HFFc6 (cell line): ENCODE results near the gene GAL. TPM values are rescaled to one million over a fixed set of nuclear protein-coding genes. Genes with fewer than 3 reads are reported as not detected.

ENCODE experiments used
- DNase-seq: peaks from one replicate; pipeline ENCODE4 v3.0.0-alpha.2; 2018
- H3K27ac Mint-ChIP-seq: 2 replicates; pipeline ENCODE4 v1.8.0; 2020; ENCODE audit warnings: mild to moderate bottlenecking, mixed read lengths
- H3K27me3 Mint-ChIP-seq: 2 replicates; pipeline ENCODE4 v1.8.0; 2021; ENCODE audit warnings: mild to moderate bottlenecking, moderate library complexity, mixed read lengths; ENCODE audit not compliant: insufficient read depth
- H3K36me3 Mint-ChIP-seq: 2 replicates; pipeline ENCODE4 v1.8.0; 2021; ENCODE audit warnings: low read depth, mixed read lengths
- H3K4me1 Mint-ChIP-seq: 2 replicates; pipeline ENCODE4 v1.8.0; 2020; ENCODE audit warnings: low read depth, mixed read lengths
- H3K4me3 Mint-ChIP-seq: 2 replicates; pipeline ENCODE4 v1.8.0; 2020; ENCODE audit warnings: mild to moderate bottlenecking, moderate library complexity, mixed read lengths
- H3K9me3 Mint-ChIP-seq: 2 replicates; pipeline ENCODE4 v1.8.0; 2020; ENCODE audit warnings: mild to moderate bottlenecking, mixed read lengths
- CTCF ChIP-seq: fragments of 200-600 bp; sonication (generic); IDR thresholded peaks from 2 replicates; pipeline ENCODE4 v1.5.0; 2021; ENCODE audit warnings: antibody characterized with exemption, mild to moderate bottlenecking
- total RNA-seq, 6 experiments: library from RNA; stranded (reverse); fragmentation: NEBNext Ultra II Directional; extraction: Animal tissue kit (Norgen Biotek cat#: 25700); gene quantifications; 2 replicates in 1 of 6; 3 replicates in 5 of 6; pipeline ENCODE4 v1.2.3, GENCODE V29; 2021

Gene GAL
- total RNA-seq, 6 experiments from 2014 or later, result 0.60 to 12.9 (median 1.0) TPM

DNA sequence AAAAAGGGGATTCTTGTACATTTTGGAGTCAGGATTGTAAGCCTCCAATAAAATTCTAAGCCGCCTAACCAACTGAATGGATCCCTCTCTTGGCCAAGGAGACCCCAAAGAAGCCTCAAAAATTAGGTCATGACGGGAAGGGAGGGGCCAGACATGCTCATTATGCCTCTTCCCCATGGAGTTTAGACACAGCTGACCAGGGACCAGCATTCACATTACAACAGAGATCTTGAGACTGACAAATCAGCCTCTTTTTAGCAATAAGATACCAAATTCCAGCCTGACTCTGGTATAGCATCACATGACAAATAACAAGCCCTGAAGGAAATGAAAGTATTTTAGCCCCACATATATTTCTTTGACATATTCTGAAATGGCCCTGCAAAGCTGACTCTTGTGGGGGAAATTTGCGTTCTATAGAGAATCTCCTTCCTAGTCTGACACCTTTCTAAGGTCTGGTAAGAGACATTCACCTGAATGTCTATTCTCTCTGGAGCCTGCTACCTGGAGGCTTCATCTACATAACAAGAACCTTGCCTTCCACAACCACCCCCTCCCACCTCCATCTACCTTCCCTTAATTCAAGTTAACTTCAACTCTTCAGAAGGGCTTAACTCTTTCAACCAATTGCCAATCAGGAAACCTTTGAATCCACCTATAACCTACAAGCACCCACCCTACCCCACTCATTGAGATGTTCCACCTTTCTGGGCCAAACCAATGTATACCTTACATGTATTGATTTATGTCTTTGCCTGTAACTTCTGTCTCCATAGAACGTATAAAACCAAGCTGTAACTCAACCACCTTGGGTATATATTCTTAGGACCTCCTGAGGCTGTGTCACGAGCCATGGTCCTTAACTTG, 10.3 kb downstream of the GAL start:
- H3K9me3 Mint-ChIP-seq, result 0 out of 2 replicates have a peak, but pooled peaks cover 4% of the 10 kb centered on the region
- H3K4me1 Mint-ChIP-seq, result no peaks in the 10 kb centered on the region
- no peaks in the 10 kb centered on the region for H3K36me3 Mint-ChIP-seq
- H3K4me3 Mint-ChIP-seq, result no peak overlapping the region
- no peak overlapping the region for H3K27ac Mint-ChIP-seq
- DNase-seq, result no peak
- H3K27me3 Mint-ChIP-seq, result peaks cover 23% of the 10 kb centered on the region
- TF ChIP-seq CTCF, result no peak

DNA sequence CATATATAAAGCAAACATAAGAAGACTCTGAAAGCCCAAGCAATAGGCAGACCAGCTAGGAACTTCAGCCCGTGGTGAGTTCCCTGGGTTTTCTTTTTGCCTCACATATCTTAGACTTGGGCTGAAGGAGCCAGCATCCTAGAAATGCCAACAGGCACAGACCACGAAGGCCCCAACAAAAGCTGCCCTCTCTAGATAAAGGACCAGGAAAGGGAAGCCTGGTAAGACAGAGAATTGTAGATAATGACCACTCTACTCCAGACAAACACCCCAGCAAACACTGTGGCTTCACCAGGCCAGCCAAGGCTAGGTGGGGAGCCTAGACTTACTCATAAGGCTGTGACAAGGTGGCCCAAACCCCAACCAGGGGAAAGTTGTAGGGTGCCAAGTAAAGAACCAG, 11.2 kb downstream of the GAL start:
- Mint-ChIP-seq H3K27ac (no peak overlapping the region), H3K9me3 (0 out of 2 replicates have a peak, but pooled peaks cover 4% of the 10 kb centered on the region), H3K4me3 (no peak overlapping the region), H3K4me1 (no peaks in the 10 kb centered on the region), H3K27me3 (peaks cover 21% of the 10 kb centered on the region), H3K36me3 (no peaks in the 10 kb centered on the region)
- TF ChIP-seq CTCF, result no peak
- DNase-seq, result no peak

GRCh38 chr11:68698993-68699392, 14.6 kb downstream of the GAL start:
- Mint-ChIP-seq H3K4me3 (no peak overlapping the region), H3K36me3 (no peaks in the 10 kb centered on the region), H3K9me3 (0 out of 2 replicates have a peak, but pooled peaks cover 4% of the 10 kb centered on the region), H3K27me3 (peaks cover 17% of the 10 kb centered on the region), H3K4me1 (no peaks in the 10 kb centered on the region), H3K27ac (no peak overlapping the region)
- no peak for TF ChIP-seq CTCF
- DNase-seq, result no peak

DNA sequence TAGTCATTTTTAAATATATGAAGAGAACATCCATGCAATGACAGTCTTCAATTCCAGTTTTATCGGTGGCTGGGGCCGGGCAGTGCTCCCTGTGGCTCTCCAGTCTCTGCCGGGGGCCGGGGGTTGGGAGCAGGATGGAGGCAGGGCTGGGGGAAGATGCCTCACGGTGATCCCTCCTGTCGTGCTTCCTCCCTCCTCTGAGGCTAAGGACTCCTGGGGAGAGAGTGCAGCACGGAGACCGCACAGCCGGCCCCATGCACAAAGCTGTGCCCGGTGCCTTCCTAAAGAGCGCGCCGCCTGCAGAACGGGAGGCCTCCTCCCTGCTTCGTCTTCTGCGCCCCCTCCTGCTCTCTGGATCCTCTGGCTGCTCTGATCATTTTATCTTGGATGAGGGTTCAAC, 20.5 kb downstream of the GAL start:
- Mint-ChIP-seq H3K9me3 (no peaks in the 10 kb centered on the region), H3K27ac (no peak overlapping the region), H3K4me1 (no peaks in the 10 kb centered on the region), H3K4me3 (no peak overlapping the region), H3K36me3 (no peaks in the 10 kb centered on the region), H3K27me3 (peaks cover 29% of the 10 kb centered on the region)
- DNase-seq, result no peak
- TF ChIP-seq CTCF, result no peak

- Mint-ChIP-seq H3K27ac (no peak overlapping the region), H3K27me3 (peaks cover 33% of the 10 kb centered on the region), H3K9me3 (no peaks in the 10 kb centered on the region), H3K4me1 (no peaks in the 10 kb centered on the region), H3K36me3 (no peaks in the 10 kb centered on the region), H3K4me3 (no peak overlapping the region)
- no peak for TF ChIP-seq CTCF
- DNase-seq, result no peak
Measured at GRCh38 chr11:68707527-68707926, 23.2 kb downstream of the GAL start.
